ENCODE data around the gene RFTN1.

Gene RFTN1

GRCh38 chr3:16513141-16514020 is at the start of gene RFTN1:
TSS of gene RFTN1 (minus strand) at chr3:16513699. CDS start at chr3:16493869, 19,830 bp downstream.
- TF ChIP-seq ZNF274 (IDR thresholded peaks at IDR 0.05; ENCODE audit: low read depth, low read length) = no peak
- H3K4me3 ChIP-seq (ENCODE audit: low read length) = peak within 1 kb of the TSS; percentile 90

- H3K4me3 ChIP-seq (ENCODE audit: low read length) = no peak overlapping the region
- TF ChIP-seq ZNF274 (IDR thresholded peaks at IDR 0.05; ENCODE audit: low read depth, low read length) = no peak
Observed at GRCh38 chr3:16559653-16560365, 46.3 kb upstream of the RFTN1 start.

GRCh38 chr3:16554126-16554525 is 40.6 kb upstream of the RFTN1 start:
- no peak for TF ChIP-seq ZNF274 (IDR thresholded peaks at IDR 0.05; ENCODE audit: low read depth, low read length)
- no peak overlapping the region for H3K4me3 ChIP-seq (ENCODE audit: low read length)

GRCh38 chr3:16552757-16553156 is 39.3 kb upstream of the RFTN1 start:
- TF ChIP-seq ZNF274 (IDR thresholded peaks at IDR 0.05; ENCODE audit: low read depth, low read length) = no peak
- no peak overlapping the region for H3K4me3 ChIP-seq (ENCODE audit: low read length)

GRCh38 chr3:16551342-16551976 is 38.0 kb upstream of the RFTN1 start:
- H3K4me3 ChIP-seq (ENCODE audit: low read length) = no peak overlapping the region

GRCh38 chr3:16550676-16551341 is 37.3 kb upstream of the RFTN1 start:
- no peak overlapping the region for H3K4me3 ChIP-seq (ENCODE audit: low read length)
- TF ChIP-seq ZNF274 (IDR thresholded peaks at IDR 0.05; ENCODE audit: low read depth, low read length) = no peak

More at GRCh38 chr3:16551342-16551976, 38.0 kb upstream of the RFTN1 start:
- TF ChIP-seq ZNF274 (IDR thresholded peaks at IDR 0.05; ENCODE audit: low read depth, low read length) = no peak

GRCh38 chr3:16550305-16550675 is 36.8 kb upstream of the RFTN1 start:
- no peak overlapping the region for H3K4me3 ChIP-seq (ENCODE audit: low read length)
- no peak for TF ChIP-seq ZNF274 (IDR thresholded peaks at IDR 0.05; ENCODE audit: low read depth, low read length)

GRCh38 chr3:16548721-16549120 is 35.2 kb upstream of the RFTN1 start:
- no peak for TF ChIP-seq ZNF274 (IDR thresholded peaks at IDR 0.05; ENCODE audit: low read depth, low read length)
- H3K4me3 ChIP-seq (ENCODE audit: low read length) = no peak overlapping the region

- TF ChIP-seq ZNF274 (IDR thresholded peaks at IDR 0.05; ENCODE audit: low read depth, low read length) = no peak
- no peak overlapping the region for H3K4me3 ChIP-seq (ENCODE audit: low read length)
Observed at GRCh38 chr3:16547561-16548357, 34.3 kb upstream of the RFTN1 start.

GRCh38 chr3:16546186-16547010 is 32.9 kb upstream of the RFTN1 start:
- no peak overlapping the region for H3K4me3 ChIP-seq (ENCODE audit: low read length)
- TF ChIP-seq ZNF274 (IDR thresholded peaks at IDR 0.05; ENCODE audit: low read depth, low read length) = no peak

GRCh38 chr3:16545413-16546185 is 32.1 kb upstream of the RFTN1 start:
- H3K4me3 ChIP-seq (ENCODE audit: low read length) = no peak overlapping the region
- no peak for TF ChIP-seq ZNF274 (IDR thresholded peaks at IDR 0.05; ENCODE audit: low read depth, low read length)

Measured in GM08714 (cell line).